Epidermal melanocyte (primary cell): ENCODE data around the gene MBNL2.
A peak's percentile ranks its signal among the peaks of the same experiment; 100 is the strongest.
"Not testable (repeated sequence)": the region's sequence is repeated elsewhere in the genome, so short reads cannot be mapped to it uniquely, and the experiment has no call there.

Experiments used
- DNase-seq: peaks from one replicate; pipeline ENCODE4 v3.0.0; 2011; ENCODE audit warnings: low spot score; ENCODE audit not compliant: insufficient read length

Gene MBNL2

DNA sequence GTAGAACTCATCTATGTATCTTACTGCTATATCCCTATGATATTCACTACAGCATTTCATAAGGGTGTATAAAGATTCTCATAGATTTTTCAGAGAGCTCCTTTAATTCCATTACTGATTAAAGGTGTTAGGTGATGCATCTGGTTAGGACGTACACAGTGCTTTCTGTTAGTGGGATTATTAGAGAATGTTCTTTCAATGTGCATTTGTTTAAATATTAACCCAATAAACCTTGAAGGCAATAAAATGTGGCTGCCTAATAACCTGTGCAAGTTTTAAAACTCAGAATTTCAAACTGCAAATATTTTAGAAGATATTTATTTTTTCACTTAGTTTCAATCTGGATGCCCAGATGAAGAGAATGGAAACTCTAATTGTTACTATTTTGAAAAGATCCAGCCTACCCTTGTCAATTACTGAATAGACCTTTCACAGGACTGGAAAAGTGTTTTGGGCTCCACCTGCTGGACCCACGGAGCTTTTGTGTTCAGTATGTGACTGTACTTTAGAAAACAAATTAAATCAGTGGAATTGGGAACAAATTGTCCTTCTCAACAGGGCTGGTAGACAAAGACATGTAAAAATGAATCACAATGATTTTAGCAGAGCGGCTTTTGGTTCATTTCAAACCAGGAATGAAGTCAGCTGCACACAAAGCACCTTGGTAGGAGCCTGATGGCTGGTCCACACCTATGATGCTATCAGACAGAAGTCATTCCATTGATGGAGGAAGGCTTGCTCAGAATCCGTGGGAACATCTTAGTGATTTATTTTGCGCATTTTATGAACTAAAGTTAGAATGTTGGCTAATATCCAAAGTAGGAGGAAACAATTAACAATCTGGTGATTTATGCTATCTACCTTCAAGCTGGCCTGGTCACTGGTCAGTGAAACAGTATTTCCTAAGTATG lies 122.4 kb downstream of the MBNL2 start:
- DNase-seq, result no peak

DNA sequence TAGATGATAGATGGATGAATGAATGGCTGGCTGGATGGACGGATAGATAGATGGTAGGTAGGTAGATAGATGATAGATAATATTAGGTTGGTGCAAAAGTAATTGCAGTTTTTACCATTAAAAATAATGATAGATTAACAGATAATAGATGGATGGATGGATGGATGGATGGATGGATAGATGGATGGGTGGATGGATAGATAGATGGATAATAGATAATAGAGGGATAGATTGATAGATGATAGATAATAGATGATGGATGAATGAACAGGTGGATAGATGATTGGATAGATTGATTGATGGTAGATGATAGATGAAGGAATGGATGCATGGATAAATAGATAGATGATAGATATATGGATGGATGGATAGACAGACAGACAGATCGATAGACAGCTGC lies 124.0 kb downstream of the MBNL2 start:
- DNase-seq, result no peak

DNA sequence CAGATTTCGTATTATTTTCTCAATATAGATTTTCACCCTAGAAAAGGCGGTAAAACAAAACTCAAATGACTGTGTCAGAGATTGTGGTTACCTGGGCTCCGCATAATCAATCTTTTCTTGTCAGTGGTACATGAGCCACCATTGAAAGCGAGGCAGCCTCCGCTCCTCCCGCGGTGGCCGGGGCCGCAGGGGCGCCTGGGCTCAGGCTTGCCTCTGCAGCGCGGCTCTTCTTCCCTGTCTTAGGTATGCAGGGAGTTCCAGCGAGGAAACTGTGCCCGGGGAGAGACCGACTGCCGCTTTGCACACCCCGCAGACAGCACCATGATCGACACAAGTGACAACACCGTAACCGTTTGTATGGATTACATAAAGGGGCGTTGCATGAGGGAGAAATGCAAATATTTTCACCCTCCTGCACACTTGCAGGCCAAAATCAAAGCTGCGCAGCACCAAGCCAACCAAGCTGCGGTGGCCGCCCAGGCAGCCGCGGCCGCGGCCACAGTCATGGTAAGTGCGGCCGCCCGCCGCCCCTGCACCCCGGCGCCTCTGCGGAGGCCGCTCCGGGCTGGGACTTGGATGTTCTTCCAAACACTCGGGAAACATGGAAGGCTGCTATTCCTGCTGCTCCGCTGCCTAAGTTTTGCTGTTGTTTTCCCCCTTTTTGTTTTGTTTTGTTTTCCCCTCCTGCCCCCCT lies 124.6 kb downstream of the MBNL2 start:
- DNase-seq, result no peak

DNA sequence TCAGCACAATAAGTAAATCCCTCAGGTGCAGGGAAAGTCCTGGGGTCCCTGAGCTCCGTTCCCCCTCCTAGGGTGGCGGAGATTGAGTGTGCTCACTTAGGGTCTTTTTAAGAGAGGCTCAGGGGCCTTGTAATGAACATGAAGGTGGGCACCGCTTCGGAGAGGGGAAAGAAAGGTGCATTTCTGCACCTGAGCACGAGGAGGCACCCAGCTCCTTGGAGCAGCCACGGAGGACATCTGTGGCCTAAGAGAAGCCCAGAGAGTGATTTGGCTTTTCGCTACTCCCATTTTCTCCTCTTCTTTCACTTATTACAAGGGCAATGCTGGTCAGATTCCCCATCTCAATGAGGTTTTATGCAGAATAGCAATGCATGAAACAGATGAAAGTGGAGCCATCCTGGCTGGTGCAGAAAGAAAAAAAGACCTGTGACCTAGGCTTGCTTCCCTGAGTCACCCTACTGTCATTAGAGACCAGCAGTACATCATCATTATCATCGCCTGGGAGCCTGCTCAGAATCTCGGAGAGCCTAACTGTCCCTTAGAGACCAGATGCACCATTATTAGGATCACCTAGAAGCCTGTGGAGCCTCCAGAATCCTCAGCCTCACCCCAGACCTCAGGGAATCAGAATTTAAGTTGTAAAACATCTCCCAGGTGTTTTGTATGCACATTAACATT lies 125.3 kb downstream of the MBNL2 start:
- DNase-seq, result no peak

DNA sequence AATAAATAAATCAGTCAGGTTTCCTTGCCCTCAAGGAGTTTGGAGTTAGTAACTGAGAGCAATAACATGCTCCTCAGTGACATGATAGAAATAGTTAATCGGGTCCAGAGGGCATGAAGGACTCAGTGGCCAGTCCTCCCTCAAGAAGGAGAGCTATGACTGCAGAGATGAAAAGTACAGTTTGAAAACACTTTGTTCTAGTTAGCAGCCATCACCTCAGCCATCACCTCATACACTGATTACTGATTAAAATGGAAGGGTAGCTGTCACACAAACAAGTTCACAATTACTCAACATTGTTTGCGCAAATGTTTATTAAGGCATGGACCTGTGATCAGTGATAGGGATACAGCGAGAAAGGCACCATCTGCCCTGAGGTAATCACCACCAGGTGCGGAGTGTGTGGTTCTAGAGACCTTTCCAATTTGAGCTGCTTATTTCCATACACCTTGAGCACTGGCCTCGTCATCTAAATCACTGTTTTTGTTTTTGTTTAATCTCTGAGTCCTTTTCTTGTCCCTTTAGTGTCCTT lies 126.5 kb downstream of the MBNL2 start:
- DNase-seq, result no peak

DNA sequence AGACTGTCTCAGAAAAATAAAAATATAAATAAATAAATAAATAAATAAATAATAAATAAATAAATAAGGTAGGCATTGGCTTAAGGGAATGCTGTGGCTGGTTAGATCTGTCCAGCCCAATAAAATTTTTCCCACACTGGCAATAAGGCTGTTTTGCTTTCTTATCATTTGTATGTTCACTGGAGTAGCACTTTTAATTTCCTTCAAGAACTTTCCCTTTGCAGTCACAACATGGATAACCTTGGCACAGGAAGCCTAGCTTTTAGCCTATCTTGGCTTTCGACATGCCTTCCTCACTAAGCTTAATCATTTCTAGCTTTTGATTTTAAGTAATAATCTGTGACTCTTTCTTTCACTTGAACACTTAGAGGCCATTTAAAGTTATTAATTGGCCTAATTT lies 129.9 kb downstream of the MBNL2 start:
- not testable (repeated sequence) for DNase-seq

DNA sequence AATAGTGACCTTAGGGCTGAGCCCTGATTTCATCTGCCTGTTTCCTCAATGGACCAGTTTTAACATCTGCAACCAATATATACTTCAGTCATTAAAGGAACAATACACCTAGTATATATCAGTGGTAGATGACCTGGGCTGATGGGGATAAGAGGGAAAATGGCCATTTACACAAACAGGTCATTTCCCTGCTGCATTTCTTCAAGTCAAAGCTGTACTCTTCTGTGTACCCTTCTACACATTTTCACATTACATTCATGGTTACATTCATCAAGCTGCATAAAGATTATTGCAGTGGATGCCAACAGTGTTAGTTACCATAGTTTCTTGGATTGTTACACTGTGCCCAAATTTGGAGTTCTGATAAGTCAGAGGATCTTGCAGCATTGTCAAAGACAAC lies 130.7 kb downstream of the MBNL2 start:
- no peak for DNase-seq

DNA sequence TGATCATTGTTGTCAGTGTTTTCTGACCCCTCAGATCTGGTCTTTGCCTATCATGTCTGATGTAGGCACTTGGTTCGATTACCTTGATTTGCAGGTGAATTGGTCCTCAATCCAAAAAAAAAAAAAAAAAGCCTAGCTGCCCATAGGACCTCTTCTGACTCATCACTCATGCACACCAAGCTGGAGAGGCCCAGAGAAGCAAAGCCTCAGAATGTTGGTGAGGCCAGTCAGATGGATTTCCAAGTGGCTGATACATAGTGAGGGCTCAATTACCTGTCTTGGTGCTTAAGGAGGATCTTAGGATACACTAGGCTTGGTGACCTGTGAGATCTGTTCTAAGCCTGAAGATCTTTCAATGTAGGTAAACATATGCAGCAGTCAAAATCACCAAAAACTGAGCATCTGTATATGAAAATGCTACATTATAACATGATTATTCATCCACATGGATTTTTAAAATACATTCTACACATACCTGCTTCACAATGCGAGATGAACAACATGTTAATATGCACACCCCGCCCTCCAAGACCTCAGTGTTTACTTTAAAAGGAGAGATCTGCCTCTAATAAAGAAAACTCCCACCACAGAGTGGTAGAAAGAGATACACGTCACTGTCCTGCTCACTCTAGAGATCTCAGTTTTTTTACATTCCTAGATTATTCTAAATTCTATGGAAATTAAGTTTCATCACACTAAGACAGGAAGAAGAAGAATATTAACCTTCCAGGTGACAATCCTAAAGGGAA lies 132.0 kb downstream of the MBNL2 start:
- no peak for DNase-seq

DNA sequence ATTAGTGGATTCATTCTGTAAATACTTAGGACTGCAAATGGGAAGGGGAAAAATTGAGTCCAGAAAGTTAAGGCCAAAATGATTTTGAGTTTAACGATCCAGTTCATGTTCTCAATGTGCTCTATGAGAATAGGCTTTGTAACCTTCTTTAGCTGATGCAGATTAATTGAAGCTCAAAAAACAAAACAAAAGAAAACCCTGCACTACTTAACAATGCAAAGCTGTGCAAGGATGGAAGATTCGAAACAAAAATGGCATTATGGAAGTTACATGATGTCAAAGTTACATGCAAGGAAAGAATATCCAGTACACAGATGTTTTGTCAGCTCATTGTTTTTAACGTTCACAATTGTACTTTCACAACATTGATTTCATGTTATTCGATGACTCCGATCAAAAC lies 132.7 kb downstream of the MBNL2 start:
- no peak for DNase-seq

DNA sequence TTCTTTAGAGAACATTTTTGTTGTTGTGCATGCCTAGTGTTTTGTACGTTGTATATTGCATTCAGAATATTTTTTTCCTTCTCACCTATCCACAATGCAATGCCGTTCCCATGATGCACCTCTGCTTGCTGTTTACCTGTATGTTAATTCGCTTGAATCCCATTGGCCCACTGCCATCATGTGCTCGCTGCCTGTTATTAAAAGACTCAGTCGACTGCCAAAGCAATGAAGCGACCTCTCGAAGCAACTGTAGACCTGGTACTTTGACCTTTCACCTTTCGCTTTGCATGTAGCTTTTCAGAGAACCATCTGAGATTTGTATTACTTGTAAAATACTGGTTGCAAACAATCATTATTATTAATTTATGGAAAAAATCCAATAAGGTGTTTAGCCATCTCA lies 134.5 kb downstream of the MBNL2 start:
- no peak for DNase-seq

DNA sequence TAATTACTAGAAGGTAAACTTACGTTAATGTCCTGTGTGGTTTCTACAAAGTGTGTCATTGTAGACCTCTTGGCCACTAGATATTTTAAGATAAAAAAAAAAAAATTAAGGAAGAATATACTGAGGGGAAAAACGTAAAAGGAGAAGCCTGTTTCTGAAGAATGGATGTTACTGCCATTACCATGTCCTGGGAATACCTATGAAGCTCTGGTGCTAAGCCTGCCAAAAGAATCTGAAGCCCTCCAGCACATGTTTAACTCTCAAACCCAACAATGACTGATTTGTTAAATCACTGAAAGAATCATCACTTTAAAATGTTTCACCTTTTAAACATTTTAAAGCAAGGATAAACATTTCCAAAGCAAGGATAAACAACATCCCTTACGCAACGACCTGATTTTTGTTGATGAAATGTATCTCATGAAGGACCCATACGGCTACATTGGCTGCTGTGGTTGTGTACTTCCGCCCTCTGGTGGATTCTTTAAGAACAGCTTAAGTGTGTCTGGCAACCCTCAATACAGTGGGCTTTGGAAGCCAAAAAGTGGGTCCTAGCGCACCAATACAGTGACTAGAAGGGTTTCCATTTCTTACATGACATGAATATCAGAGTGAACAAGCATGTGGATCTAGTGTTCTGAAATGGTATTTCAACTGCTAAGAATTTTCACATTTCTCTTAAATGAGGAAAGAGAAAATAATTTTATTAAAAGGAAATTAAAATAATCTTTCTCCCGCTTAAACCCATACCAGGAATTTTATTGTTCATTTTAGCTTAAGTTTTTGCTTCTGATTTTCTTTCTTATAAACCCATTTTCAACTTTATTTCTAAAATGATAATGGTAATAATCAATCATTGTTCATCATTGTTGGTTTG lies 137.3 kb downstream of the MBNL2 start:
- DNase-seq, result peak; percentile 46

DNA sequence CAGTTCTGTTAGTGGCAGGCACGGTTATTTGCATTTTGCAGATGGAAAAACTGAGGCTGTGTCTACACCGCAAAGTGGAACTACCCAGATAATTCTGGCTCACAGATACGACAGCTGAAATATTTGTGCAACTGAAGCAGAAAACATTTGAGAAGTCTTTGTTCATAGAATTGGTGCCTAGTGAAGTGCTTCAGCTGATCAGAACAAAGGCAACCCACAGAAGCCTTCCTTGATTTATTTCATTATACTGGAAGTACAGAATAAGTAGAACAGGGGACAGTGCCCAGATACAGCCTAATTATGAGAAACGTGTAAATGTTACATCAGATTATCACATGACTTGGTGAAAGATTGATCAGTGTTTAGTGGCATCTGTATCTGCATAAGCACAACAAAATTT lies 138.5 kb downstream of the MBNL2 start:
- no peak for DNase-seq

DNA sequence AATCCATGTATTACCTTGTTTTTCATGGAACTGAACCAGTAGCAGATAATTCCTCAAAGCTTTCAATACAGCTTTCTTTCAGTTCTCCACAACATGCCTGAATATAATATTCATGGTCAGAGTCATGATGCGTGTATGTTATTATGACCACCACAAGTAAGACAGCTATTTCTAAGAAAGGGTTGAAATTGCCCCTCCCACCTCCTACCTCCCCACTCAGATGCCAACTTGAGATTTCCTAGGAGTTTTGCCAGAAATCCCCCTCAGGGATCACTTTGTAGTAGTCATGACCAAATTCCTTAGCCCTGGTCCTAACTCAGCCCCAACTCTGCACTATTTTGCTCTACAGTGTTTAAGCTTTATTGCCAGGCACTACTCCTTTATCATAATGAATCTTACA lies 141.9 kb downstream of the MBNL2 start:
- no peak for DNase-seq

DNA sequence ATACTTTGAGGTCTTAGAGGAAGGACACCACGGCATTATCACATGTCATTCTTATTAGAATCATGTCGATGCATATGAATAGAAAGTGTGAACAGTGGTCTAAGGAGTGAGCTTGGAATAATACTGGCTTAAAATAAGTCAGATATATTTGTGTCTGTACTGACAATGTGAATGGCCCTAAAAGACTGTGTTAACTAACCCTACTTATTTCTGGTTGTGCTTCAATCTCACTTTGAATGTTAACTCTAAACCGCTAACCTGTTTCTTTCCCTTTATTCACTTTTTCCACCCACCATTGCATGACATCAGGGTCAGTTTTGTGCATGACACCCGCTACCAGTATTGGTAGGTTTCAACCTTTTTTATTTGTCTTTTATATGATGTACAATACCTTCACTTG lies 142.7 kb downstream of the MBNL2 start:
- no peak for DNase-seq

DNA sequence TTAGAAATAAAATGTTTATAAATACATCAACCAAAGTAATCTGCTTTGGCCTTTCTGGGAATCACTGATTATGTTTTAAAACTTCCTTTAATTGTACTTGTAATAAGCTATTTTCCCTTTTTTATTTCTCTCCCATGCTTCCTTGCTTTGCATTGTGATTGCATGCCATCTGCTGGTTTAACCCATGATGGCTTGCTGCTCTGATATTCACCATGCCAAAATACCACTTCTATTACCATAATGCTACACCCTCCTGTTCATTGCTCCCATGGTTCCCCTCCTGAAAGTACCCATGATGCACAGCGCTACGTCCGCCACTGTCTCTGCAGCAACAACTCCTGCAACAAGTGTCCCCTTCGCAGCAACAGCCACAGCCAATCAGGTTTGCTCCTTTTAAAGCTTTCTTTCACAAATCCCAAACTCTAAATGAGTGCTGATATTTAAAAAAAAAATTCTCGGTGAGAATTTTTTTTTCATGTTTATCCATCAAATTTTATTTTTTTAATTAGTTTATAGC lies 144.1 kb downstream of the MBNL2 start:
- DNase-seq, result no peak

DNA sequence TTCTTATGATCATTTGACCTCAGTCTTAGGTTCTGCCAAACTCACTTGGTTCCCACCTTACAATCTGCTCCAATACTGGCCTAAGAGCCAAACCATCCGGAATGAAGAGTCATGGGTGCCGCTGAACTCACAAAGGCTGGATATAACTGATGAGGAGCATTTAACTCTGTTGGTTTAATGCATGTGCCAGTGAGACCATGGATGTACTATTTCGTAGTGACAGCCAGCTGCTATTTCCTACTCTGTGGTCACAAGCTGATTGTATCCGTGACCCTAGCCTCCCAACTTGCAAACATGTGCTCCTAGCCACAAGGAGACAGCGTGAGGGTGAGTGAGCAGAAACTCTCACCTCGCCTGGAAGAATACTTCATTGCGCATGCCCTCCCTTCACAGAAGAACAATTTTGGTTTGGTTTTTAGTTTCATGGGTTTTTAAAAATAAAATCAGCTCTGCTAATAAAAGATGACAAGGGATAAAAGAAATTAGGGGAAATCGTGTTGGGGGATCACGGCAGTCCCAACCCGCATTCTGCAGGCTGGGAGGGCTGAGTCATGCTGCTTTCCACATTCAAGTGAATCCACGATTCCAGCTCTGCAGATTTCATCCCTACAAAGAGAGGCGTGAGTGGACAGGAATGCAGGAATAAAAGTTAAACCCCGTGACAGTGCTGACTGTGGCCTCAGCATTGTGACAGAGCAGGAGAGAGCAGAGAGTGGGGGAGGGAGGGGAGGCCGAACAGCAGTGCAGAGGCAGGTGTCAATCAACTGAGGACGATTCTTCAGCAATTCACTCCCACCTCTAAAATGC lies 145.1 kb downstream of the MBNL2 start:
- peak; percentile 34 for DNase-seq

DNA sequence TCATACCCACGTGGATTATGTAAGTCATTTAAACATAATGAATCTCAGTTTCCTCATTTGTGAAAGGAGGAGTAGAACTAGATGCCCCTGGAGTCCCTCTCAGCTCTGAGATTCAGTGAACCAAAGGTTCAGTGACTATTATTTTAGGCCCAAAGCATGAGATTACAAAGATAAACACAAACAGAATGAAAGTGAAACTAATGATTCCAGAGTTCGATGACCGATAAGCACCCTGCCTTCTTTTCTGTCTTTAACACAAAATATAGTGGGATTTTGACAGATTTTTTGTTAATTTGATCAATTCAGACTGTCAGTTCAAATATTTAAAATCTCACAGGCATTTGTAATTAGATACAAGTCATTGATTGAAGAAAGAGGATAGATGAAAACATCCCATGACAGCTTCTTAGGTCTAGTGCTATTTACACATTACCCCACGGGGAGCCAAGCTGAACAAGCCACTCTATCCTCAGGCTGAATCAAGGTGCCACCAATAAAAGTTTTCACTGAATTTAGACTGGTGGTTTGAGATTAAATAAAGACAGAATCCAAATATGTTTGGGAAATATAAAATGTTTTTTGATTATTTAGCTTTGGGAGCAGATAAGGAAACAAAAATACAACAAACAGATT lies 147.2 kb downstream of the MBNL2 start:
- peak; percentile 19 for DNase-seq

DNA sequence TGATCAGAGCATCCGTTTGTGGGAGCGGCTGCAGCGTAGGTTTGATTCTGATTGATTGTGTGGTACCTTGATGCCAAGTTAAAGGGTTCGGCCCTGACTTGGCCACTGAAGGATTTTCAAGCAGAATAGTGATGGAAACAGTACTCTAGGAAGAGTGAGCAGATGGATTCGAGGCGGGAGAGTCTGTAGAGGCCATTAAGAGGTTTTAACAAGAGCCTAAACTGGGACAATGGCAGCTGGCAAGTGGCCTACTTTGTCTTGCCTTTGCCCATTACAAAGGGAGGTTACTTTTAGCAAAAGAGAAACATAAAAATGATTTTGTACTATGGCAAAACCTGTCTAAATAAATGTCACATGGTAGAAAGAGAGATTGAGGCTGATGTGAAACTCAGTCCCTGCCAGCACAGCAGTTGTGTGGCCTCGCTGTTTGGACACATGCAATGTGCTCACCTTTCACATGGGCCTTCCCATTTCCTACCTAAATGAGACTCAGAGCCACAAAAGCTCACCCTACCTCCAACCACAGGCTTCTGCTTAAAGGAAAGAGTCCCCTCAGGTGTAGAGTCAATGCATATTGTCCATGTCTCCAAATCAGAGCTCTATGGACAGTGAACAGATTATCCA lies 149.5 kb downstream of the MBNL2 start:
- DNase-seq, result no peak
